Measurements from ENCODE around the gene STXBP5. TPM values are rescaled to one million over a fixed set of nuclear protein-coding genes. Genes with fewer than 3 reads are reported as not detected.

Gene STXBP5
- total RNA-seq, 1 experiment from 2014 or later, result 38.0 TPM

- no peak for DNase-seq (ENCODE audit: low read depth)
These were observed 5.7 kb downstream of the STXBP5 start for GRCh38 chr6:147209762-147210449.

GRCh38 chr6:147211349-147211748, 7.1 kb downstream of the STXBP5 start:
- DNase-seq (ENCODE audit: low read depth), result no peak

- no peak for DNase-seq (ENCODE audit: low read depth)
These were observed 7.6 kb downstream of the STXBP5 start for GRCh38 chr6:147211831-147212230.

- no peak for DNase-seq (ENCODE audit: low read depth)
These were observed 8.4 kb downstream of the STXBP5 start for GRCh38 chr6:147212622-147213021.

GRCh38 chr6:147213772-147214171, 9.6 kb downstream of the STXBP5 start:
- DNase-seq (ENCODE audit: low read depth), result no peak

GRCh38 chr6:147214248-147215227, 10.3 kb downstream of the STXBP5 start:
- no peak for DNase-seq (ENCODE audit: low read depth)

GRCh38 chr6:147216915-147217314, 12.7 kb downstream of the STXBP5 start:
- DNase-seq (ENCODE audit: low read depth), result no peak

GRCh38 chr6:147217840-147218404, 13.7 kb downstream of the STXBP5 start:
- DNase-seq (ENCODE audit: low read depth), result no peak

- DNase-seq (ENCODE audit: low read depth), result no peak
These were observed 14.6 kb downstream of the STXBP5 start for GRCh38 chr6:147218797-147219196.

- no peak for DNase-seq (ENCODE audit: low read depth)
These were observed 15.2 kb downstream of the STXBP5 start for GRCh38 chr6:147219463-147219862.

- DNase-seq (ENCODE audit: low read depth), result no peak
These were observed 16.1 kb downstream of the STXBP5 start for GRCh38 chr6:147220345-147220744.

GRCh38 chr6:147221739-147222138, 17.5 kb downstream of the STXBP5 start:
- DNase-seq (ENCODE audit: low read depth), result no peak

GRCh38 chr6:147222160-147222838, 18.1 kb downstream of the STXBP5 start:
- peak; percentile 41 for DNase-seq (ENCODE audit: low read depth)

- DNase-seq (ENCODE audit: low read depth), result no peak
These were observed 19.5 kb downstream of the STXBP5 start for GRCh38 chr6:147223736-147224135.

GRCh38 chr6:147226163-147226724, 22.0 kb downstream of the STXBP5 start:
- DNase-seq (ENCODE audit: low read depth), result no peak

GRCh38 chr6:147226877-147227276, 22.7 kb downstream of the STXBP5 start:
- DNase-seq (ENCODE audit: low read depth), result no peak

GRCh38 chr6:147227770-147228320, 23.6 kb downstream of the STXBP5 start:
- DNase-seq (ENCODE audit: low read depth), result peak; percentile 29

GRCh38 chr6:147231589-147231988, 27.4 kb downstream of the STXBP5 start:
- DNase-seq (ENCODE audit: low read depth), result no peak

GRCh38 chr6:147234685-147235084, 30.5 kb downstream of the STXBP5 start:
- DNase-seq (ENCODE audit: low read depth), result no peak

GRCh38 chr6:147238164-147238563, 33.9 kb downstream of the STXBP5 start:
- DNase-seq (ENCODE audit: low read depth), result no peak

- DNase-seq (ENCODE audit: low read depth), result no peak
These were observed 34.7 kb downstream of the STXBP5 start for GRCh38 chr6:147238906-147239305.
